NCI-H2227 (cell line): Measurements from ENCODE around the gene BAAT.
A peak's percentile ranks its signal among the peaks of the same experiment; 100 is the strongest.

Experiments used
- DNase-seq: peaks from one replicate; lab custom pipeline; 2025; ENCODE audit not compliant: unreplicated experiment; lab: John Stamatoyannopoulos, UW

The BAAT gene

DNA sequence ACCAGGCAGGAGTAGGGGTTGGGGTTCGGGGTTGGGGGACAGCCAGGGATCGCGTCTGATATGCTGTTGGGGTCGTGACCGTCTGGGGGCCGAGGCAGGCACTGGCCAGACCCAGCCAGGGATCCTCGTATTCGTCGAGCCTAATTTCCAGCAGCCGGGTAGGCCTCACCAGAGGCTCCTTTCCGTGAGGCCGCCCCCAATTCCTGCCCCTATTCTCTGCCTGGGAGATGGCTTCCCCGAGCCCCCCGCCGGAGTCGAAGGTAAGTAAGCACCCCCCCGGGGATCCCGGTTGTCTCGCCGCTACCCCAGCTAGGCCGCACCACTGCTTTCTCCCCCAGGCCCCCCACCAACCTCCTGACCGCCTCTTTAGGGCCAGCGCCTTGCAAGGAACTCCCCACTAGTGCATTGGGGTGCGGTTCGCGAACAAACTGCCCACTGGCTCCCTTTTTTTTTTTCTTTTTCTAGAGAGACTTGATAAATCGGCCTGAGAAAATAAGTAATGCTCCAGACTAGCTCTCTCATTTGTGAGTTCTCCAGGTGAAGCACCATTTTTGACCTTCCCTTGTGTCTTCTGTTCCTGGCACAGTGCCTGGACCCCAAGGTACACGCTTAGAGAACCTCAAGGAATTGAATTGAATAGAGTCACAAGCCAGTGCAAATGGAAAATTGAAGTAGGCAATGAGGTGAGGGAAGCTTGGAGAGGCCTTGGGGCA, 14.3 kb upstream of the BAAT start:
- no peak for DNase-seq

DNA sequence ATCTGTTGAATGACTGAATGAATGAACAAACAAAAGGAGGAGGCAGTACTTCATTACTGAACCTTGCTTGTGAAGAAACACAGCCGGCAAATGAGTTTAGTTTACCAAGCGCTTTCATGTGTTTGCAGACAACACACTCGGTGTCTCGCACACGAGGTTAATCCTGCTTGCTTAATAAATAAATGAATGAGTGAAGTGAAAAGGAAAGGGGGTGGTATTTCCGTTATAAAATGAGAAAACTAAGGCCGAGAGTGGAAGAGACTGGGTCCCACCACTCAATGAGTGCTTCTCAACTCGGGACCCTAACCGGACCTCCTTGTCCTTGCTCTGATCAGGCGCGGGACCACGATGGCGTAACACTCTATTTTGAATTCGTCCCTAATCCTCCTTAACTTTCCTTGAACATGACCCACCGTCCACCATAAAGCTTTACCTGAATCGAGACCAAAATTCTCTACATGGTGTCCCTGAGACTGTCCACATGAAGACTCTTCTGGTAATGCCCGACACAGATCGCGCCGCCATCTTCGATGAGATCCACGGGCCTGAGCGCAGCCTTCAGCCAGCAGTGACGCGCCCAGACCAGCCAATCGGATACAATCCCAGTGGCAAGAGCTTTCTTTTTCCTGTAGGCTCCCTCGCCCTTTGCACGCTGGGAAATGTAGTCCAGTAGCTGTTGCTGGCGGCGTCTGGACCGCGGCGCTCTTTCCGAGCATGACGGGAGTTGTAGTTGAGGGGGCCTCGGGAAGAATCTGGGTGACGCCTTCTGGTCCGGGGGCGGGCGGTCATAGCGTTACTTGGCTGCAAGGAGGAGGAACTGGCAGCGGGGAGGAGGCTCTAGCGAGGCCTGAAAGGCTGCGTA, 13.5 kb upstream of the BAAT start, which contains the start of the genes MRPL50 and ZNF189:
TSS of gene MRPL50 (minus strand) at position 551 of the 862 bp plus-strand sequence. CDS start at position 525, 26 bp downstream.
TSS of gene ZNF189 (plus strand) at position 784 of the 862 bp plus-strand sequence. CDS start 306 bp downstream, outside the sequence.
- peak; percentile 95 for DNase-seq

DNA sequence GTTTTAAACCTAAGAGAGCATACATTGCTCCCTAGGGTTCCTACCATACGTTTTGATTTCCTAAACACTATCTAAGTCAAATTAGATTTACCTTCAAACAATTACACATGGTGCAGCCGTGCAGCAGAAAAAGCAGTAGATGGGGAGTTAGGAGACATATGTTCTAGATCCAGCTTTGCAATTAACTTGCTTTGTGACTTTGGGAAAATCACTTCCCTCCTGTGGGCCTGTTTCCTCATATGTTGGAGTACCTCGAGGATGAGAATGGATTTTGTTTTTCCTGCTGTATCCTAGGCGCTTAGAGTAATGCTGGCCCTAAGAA, 12.9 kb upstream of the BAAT start:
- DNase-seq = no peak

DNA sequence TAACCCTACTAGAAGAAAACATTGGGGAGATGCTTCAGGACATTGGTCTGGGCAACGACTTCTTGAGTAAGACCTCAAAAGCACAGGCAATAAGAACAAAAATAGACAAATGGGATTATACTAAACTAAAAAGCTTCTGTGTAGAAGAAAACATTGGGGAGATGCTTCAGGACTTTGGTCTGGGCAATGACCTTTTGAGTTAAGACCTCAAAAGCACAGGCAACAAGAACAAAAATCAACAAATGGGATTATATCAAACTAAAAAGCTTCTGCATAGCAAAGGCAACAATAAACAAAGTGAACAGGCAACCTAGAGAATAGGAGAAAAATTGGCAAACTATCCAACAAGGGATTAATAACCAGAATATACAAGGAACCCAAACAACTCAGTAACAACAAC, 9.9 kb upstream of the BAAT start:
- no peak for DNase-seq

DNA sequence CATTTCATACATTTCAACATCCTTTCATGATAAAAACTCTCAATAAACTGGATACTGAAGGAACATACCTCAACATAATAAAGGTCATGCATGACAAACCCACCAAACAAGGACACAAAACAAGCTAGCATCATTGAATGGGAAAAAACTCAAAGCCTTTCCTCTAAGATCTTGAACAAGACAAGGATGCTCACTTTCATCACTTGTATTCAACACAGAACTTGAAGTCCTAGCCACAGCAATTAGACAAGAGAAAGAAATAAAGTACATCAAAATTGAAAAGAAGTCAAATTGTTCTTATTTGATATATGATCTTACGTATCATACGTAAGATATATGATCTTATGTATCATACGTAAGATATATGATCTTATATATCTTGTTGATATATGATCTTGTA, 8.3 kb upstream of the BAAT start:
- DNase-seq = no peak

DNA sequence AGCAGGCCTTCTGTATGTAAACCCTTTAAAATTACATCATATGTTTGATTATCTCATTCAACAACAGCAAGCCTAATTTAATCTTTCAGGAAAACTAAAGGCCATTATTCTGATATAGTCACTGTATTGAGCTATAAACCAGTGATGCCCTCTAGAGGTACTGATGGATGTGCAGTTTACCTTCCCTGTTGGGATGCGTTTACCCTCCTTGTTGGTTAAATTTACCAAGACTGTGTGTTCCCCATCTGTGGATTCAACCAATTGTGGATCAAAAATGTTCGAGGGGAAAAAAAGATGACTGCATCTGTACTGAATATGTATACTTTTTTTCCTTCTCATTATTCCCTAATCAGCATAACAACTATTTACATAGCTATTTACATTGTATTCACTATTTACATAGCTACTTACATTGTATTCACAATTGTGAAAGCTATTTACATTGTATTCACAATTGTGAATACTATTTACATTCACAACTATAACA, 3.7 kb upstream of the BAAT start:
- peak; percentile 4 for DNase-seq

DNA sequence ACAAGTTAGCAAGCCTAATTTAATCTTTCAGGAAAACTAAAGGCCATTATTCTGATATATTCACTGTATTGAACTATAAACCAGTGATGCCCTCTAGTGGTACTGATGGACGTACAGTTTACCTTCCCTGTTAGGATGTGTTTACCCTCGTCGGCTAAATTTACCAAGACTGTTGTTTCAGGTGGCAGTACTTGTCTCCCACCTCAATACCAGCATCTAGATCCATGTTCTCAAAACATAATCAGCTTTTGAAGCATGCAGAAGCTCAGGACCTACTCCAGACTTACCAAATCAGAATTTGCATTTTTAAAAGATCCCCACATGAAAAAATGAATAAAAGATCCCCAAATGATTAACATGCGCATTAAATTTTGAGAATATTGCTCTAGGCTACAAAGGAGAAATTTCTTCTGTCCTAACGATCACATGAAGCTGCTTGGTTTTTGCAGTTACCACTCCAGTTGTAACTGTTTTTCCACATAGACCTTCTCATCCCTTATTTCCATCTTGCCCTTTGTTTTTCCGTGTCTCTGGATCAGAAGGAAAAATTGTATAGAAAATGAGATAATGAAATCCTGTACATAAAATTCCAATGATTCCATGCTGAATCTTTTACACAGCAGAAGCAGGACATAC, 3.2 kb upstream of the BAAT start:
- DNase-seq = peak; percentile 23

DNA sequence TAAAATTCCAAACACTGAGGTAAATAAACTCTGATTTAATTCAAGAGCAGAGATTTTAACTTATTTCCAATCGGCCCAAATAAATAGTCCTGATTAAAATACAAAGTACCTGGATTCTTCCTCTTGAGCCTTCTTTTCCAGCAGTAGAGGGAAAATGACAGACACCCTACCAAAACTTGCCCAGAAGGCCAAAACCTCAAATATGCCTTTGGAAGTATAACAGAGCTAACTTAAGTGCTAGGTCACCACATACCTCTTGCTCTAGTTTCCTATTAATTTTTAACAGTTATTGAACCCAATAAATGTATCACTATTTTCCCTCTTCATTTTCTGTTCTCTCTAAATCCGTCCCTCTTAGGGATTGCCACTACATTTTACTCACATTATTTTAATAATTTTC, 1.4 kb downstream of the BAAT start:
- no peak for DNase-seq

DNA sequence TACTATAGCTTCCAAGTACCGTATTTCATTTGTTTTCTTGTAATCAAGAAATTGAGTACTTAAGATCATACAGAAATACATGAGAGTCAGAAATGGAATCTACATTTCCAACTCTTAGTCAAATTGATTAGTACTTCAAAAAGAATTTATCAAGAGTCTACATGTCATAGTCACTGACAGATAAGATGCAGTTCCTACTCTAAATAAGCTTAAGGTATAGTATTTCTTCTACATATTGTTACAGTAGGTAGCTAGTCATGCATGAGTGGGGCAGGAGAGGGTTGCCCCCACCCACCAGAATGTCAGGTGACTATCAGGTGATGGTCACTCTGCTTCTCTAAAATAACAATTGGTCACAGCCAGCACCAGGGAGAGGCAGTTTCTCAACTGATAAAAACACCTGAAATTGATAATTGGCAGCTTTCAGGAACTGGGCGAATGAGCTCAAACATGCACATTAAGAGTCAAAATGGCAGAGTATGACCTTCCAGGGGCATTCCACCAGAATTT, 2.9 kb downstream of the BAAT start:
- DNase-seq = no peak

DNA sequence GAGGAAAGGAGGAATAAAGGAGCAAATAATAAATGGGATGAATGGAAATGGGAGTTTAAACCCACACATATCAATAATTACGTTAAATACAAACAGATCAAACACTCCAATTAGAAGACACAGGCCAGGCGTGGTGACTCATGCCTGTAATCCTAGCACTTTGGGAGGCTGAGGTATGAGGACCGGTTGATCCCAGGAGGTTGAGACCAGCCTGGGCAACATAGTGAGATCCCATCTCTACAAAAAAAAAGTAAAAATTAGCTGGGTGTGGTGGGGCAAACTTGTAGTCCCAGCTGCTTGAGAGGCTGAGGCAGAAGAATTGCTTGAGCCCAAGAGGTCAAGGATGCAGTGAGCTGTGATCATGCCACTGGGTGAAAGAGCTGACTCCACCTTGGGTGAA, 3.7 kb downstream of the BAAT start:
- no peak for DNase-seq

DNA sequence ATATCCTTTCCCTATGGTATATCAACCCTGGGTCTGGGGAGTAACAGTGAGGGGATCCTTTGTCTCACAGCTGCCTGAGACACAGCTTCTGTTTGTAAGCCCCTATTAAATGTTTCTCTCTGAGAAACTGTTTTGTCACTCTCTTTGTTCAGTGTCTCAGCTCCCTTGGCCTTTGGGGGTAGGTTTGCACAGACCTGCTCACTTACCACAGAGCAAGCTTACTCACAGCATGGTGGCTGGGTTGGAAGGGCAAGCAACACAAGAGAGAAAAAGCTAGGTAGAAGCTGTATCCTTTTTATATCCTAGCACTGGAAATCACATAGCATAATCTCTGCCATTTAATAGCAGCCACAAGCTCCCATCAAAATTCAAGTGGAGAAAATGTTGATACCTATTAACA, 4.5 kb downstream of the BAAT start:
- DNase-seq = no peak

DNA sequence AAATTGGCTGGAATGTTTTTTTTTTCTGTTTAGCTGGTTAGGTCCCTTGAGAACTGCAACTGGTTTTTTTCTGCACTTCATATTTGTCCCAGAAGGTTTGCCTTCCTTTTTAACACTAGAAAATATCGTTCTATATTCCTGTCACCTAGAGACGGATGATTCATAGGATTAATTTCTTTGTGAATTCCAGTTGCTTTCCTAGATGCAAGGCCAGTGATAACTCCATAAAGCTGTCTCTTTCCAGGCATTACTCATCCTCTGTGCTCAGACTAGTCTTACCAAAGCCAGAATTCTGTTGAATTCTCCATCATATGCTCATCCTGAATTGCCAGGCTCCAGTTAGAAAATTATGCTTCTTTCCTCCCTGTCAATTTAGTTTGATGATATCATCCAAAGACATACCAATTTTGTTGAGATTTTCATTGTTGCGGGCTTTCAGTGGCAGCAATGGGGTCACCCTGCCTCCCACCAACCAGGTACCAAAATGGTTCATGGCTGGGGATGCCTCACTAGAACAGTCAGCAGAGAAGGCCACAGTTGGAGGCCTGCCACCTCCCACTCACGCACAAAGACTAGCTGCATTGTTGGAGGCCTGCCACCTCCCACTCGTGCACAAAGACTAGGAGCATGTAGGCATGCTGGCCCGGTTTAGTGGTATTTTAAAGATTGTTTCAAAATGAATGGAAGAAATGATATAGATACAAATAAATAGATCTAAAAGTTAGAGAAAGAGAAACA, 8.5 kb downstream of the BAAT start:
- DNase-seq = no peak

DNA sequence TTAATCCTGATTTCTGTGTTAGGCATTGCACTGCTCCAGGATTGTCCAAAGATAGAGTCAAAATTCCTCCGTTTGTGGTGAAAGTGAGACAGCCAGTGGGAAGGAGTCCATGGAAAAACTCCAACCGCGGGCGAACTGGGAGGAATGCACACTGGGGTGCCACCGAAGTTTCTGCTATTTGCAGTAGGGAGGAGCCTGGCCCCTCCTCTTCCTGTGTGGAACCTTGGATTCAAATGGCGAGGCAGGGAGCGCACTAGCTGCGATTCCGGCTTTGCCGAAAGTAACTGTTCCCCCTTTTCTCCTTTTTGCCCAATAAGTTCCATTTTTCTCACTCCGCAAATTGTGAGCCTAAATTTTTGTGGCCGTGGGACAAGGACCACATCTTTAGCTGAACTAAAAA, 9.3 kb downstream of the BAAT start:
- DNase-seq = no peak

DNA sequence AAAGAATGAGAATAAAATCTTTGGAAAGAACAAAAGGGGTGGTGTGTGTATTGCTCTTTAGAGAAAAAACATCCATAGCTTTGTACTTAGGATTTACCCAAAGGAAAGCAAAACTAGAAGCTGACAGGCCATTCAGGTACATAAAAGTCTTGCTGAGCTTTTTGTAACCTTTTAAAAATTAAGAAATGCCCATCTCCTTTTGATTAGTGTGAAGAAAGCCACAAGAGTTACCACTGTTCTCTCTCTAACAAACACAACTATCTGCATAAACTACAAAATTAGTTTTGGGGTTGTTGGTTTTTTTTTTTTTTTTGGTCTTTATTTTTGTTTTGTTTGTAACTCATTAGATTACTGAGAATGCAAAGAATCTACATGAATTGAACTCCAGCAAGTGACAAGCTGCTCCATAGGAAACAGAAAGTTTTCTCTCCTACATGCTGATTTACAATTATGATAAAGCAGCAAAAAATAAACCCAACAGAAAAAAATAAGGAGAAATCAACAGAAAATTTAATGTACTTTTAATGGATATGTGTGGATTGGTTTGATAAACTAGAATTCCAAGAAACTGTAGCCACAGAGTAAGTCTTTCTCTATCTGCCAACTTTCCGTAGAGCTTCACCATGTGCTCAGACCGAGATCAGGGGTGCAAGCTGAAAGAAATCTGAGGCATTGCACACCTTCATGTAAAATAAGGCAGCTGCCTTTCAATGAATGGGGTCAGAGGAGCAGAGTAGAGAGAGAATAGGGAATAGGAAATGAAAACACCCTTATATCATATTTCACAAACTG, 12.3 kb downstream of the BAAT start:
- DNase-seq = no peak

DNA sequence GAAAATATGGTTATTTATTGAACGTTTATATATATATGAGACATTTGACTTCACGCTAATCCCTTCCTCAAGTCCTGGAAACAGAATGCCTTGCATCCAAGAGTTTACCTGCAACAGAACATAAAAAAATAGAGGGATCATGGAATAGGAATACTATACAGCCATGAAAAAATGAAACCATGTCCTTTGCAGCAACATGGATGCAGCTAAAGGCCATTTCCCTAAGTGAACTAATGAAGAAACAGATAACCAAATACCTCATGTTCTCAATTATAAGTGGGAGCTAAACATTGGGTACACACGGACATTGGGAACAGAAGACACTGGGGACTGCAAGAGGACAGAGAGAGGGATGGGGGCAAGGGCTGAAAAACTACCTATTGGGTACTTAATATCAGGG, 13.0 kb downstream of the BAAT start:
- DNase-seq = no peak

DNA sequence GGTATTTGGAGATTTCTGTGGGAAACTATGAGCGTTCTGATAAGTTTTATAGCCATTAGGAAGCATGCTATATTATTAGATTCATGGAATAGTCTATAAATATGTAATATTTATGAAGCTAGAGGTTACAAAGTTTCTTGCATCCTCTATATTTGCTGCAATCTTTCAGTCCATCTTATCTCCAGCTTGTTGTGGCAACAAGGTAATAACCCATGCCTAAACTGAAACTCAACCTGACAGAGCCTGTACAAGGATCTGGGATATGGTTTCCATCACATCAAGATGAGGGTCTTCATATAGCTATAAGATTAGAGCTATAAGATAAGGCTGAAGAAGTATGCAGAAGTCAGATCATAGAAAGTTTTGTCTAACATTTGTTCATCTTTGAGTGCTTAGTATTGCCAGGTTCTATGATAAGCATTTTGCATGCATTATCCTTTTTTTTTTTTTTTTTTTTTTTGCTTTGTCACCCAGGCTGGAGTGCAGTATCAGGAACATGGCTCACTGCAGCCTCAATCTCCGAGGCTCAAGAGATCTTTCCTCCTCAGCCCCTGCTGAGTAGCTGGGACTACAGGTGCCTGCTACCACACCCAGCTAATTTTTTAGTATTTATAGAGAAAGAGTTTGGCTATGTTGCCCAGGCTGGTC, 14.8 kb downstream of the BAAT start:
- DNase-seq = no peak

DNA sequence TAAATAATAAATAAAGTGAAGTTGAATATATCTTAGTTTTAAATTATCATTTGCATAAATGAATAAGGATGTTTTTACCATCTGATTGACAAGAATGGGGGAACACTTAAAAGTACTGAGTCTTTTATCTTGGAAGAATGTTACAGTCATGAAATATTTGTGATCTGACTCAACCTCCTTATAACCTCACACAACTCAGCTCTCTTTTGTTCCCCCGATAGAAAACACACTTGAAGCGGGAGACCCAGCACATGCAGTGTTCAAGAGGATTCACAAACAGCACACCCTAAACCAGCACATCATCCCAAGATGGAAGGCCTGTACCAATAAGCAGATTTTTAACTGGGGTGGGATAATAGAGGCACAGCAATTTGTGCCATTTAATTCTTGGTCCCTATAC, 15.5 kb downstream of the BAAT start:
- DNase-seq = no peak

DNA sequence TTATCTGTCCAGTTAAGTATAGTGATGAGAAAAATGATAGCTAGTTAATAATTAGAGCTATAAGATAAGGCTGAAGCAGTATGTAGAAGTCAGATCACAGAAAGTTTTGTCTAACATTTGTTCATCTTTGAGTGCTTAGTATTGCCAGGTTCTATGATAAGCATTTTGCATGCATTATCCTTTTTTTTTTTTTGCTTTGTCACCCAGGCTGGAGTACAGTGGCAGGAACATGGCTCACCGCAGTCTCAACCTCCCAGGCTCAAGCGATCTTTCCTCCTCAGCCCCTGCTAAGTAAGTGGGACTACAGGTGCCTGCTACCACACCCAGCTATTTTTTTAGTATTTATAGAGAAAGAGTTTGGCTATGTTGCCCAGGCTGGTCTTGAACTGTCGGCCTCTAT, 17.5 kb downstream of the BAAT start:
- no peak for DNase-seq

DNA sequence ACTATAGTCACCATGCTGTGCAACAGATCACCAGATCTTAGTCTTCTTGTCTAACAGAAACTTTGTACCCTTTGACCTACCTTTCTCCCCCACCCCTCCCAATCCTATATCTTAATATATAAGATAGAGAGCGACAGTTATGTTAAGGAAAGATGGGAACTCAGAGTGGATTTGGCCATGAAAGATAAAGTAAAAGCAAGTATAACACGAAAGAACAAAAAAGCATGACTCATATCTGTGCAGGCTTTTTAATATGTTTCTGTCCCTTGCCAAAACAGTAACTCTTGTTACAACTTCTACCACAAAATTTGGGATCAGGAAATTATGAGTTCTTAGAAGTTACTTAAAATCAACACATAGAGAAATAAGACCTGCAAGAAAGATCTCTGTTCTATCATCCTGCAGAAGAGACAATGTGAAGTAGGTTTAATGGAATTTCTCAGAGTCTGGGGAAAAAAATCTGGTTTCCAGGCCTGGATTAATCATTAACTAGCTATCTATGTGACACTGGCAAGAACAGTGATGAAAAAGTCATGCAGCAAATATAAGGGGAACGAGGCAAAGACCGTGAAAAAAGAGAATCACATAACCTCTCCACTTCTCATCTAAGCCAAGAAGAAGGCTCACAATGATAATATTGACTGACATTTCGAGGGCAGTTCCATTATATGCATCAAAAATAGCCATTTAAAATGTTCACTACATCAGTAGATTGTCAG, 18.6 kb downstream of the BAAT start:
- DNase-seq = no peak
